ENCODE results near the gene ADAM29.

ADAM29 gene

GRCh38 chr4:174907508-174907907, 10.7 kb upstream of the ADAM29 start:
- TF ChIP-seq GLI4 (tag by site-specific recombination; IDR thresholded peaks at IDR 0.05) (no peak), KLF9 (tag by site-specific recombination; IDR thresholded peaks at IDR 0.05; ENCODE audit: low read depth) (no peak), ZNF26 (tag by site-specific recombination; IDR thresholded peaks at IDR 0.05) (no peak), ZNF501 (tag by site-specific recombination; IDR thresholded peaks at IDR 0.05) (no peak), ZNF544 (tag by site-specific recombination; IDR thresholded peaks at IDR 0.05) (no peak), ZNF184 (tag by site-specific recombination; IDR thresholded peaks at IDR 0.05) (no peak), ZNF660 (tag by site-specific recombination; IDR thresholded peaks at IDR 0.05) (no peak), ZNF433 (tag by site-specific recombination; IDR thresholded peaks at IDR 0.05; ENCODE audit: low read depth) (no peak)
- Histone ChIP-seq H3K4me3 (ENCODE audit: low read depth, low read length) (no peak overlapping the region), H3K9me3 (ENCODE audit: control insufficient read depth, insufficient read depth, low read depth, low read length) (no peaks in the 10 kb centered on the region), H3K27ac (ENCODE audit: extremely low read depth, low read depth, low read length) (no peak overlapping the region), H3K4me1 (ENCODE audit: control insufficient read depth, insufficient read depth, low read length) (no peaks in the 10 kb centered on the region), H3K36me3 (ENCODE audit: control insufficient read depth in 2 of 2, insufficient read depth in 1 of 2, low read length in 2 of 2) (no peaks in the 10 kb centered on the region)
- POLR2A ChIA-PET, result no interaction called here
- CTCF ChIA-PET, result no interaction called here

GRCh38 chr4:174910271-174910670, 7.9 kb upstream of the ADAM29 start:
- H3K4me1 ChIP-seq (ENCODE audit: control insufficient read depth, insufficient read depth, low read length), result no peaks in the 10 kb centered on the region
- no peak overlapping the region for H3K4me3 ChIP-seq (ENCODE audit: low read depth, low read length)
- H3K36me3 ChIP-seq (ENCODE audit: control insufficient read depth in 2 of 2, insufficient read depth in 1 of 2, low read length in 2 of 2), result no peaks in the 10 kb centered on the region
- no peak overlapping the region for H3K27ac ChIP-seq (ENCODE audit: extremely low read depth, low read depth, low read length)
- ChIA-PET POLR2A (no interaction called here), CTCF (interaction anchor here (0.6 kb wide), 1 partner anchor 875 kb away, joined by 4 read pairs; no protein-coding TSS in a partner anchor)
- no peaks in the 10 kb centered on the region for H3K9me3 ChIP-seq (ENCODE audit: control insufficient read depth, insufficient read depth, low read depth, low read length)
- TF ChIP-seq ZNF624 (tag by site-specific recombination; IDR thresholded peaks at IDR 0.05), result no peak
- no peak for TF ChIP-seq ZSCAN4 (tag by site-specific recombination; IDR thresholded peaks at IDR 0.05)
- TF ChIP-seq ZBTB1 (tag by site-specific recombination; IDR thresholded peaks at IDR 0.05), result no peak
- TF ChIP-seq YY1 (tag by site-specific recombination; IDR thresholded peaks at IDR 0.05), result no peak
- TF ChIP-seq KLF16 (tag by site-specific recombination; IDR thresholded peaks at IDR 0.05), result no peak
- TF ChIP-seq ZNF18 (tag by site-specific recombination; IDR thresholded peaks at IDR 0.05), result no peak
- TF ChIP-seq ZNF26 (tag by site-specific recombination; IDR thresholded peaks at IDR 0.05), result no peak
- no peak for TF ChIP-seq ZNF610 (tag by site-specific recombination; IDR thresholded peaks at IDR 0.05; ENCODE audit: borderline replicate concordance)
- TF ChIP-seq ZNF561 (tag by site-specific recombination; IDR thresholded peaks at IDR 0.05; ENCODE audit: borderline replicate concordance), result no peak
- TF ChIP-seq ZNF837 (tag by site-specific recombination; IDR thresholded peaks at IDR 0.05), result no peak
- no peak for TF ChIP-seq ZNF433 (tag by site-specific recombination; IDR thresholded peaks at IDR 0.05; ENCODE audit: low read depth)
- TF ChIP-seq ZNF704 (tag by site-specific recombination; IDR thresholded peaks at IDR 0.05), result no peak
- TF ChIP-seq ZNF266 (tag by site-specific recombination; IDR thresholded peaks at IDR 0.05; ENCODE audit: low read depth), result no peak
- no peak for TF ChIP-seq ZBTB8A (tag by site-specific recombination; IDR thresholded peaks at IDR 0.05)
- no peak for TF ChIP-seq ZNF148 (tag by site-specific recombination; IDR thresholded peaks at IDR 0.05; ENCODE audit: borderline replicate concordance)
- no peak for TF ChIP-seq ZNF138 (tag by site-specific recombination; IDR thresholded peaks at IDR 0.05; ENCODE audit: borderline replicate concordance)
- TF ChIP-seq BCL6B (tag by site-specific recombination; IDR thresholded peaks at IDR 0.05), result no peak
- no peak for TF ChIP-seq MEIS1 (CRISPR knock-in tag; IDR thresholded peaks at IDR 0.05; ENCODE audit: borderline replicate concordance)
